ENCODE data around the gene GSG1L. TPM values are rescaled to one million over a fixed set of nuclear protein-coding genes. Genes with fewer than 3 reads are reported as not detected.

GSG1L gene
- total and polyA plus RNA-seq, 9 of the 15 experiments (the other 6 are each of a cell fraction or from before 2014, with no cell fraction given): not detected

GRCh38 chr16:27978876-27979275 lies 84.6 kb downstream of the GSG1L start (continued):
- TF ChIP-seq ZNF512 (tag; IDR thresholded peaks at IDR 0.05) (no peak), E2F1 (CRISPR knock-in tag; IDR thresholded peaks at IDR 0.05) (no peak), BCL6 (CRISPR knock-in tag; IDR thresholded peaks at IDR 0.05) (no peak), ZNF696 (CRISPR knock-in tag; conservative IDR thresholded peaks at IDR 0.05) (no peak), SNIP1 (IDR thresholded peaks at IDR 0.05; ENCODE audit: low read depth) (no peak)

GRCh38 chr16:27977966-27978365 lies 85.5 kb downstream of the GSG1L start:
- Histone ChIP-seq H3K79me2 (ENCODE audit: control insufficient read depth, insufficient read depth, low read length) (no peaks in the 10 kb centered on the region), H3K36me3 (ENCODE audit: control insufficient read depth, insufficient read depth, low read length) (no peaks in the 10 kb centered on the region), H3K27me3 (ENCODE audit: control insufficient read depth in 2 of 2, insufficient read depth in 2 of 2, low read length in 2 of 2) (peaks cover 0 to 7% of the 10 kb centered on the region in 2 experiments; a peak in 2 of 5 replicates), H2AFZ (ENCODE audit: low read depth, low read length) (no peak overlapping the region), H3K9me1 (ENCODE audit: control insufficient read depth, insufficient read depth, low read length) (no peaks in the 10 kb centered on the region), H3K9ac (ENCODE audit: insufficient read depth in 1 of 2, low read depth in 2 of 2, low read length in 2 of 2) (no peak overlapping the region), H3K4me2 (ENCODE audit: insufficient read depth, low read length) (no peak overlapping the region), H3K9me3 (replicated peaks; ENCODE audit: control insufficient read depth, insufficient read depth, low read depth, low read length) (no peaks in the 10 kb centered on the region), H3K4me1 (replicated peaks in 1 of 2; ENCODE audit: control insufficient read depth in 2 of 2, insufficient read depth in 2 of 2, low read length in 2 of 2) (no peaks in the 10 kb centered on the region), H4K20me1 (replicated peaks; ENCODE audit: control insufficient read depth, insufficient read depth, low read length) (no peaks in the 10 kb centered on the region), H3K4me3 (no peak overlapping the region), H3K27ac (ENCODE audit: extremely low read depth, low read depth, low read length) (no peak overlapping the region)
- intact Hi-C loops (cut with micrococcal nuclease) (loop anchor here (10.0 kb wide), 1 partner anchor 333 kb away; no protein-coding TSS in a partner anchor), in situ Hi-C loops (cut with MboI) (no loop called here)
- CTCF ChIA-PET (ENCODE audit: low intra/inter-chr PET ratio): no interaction called here
- POLR2A ChIA-PET: interaction anchor here (0.6 to 0.8 kb wide), 2 partner anchors 12 to 20 kb away, joined by 3 read pairs; no protein-coding TSS in a partner anchor
- ATAC-seq (no peak), DNase-seq (ENCODE audit: extremely low read depth in 1 of 4, low spot score in 3 of 4) (no peak), FAIRE-seq (no peak)
- BruUV-seq (replicated peaks): no TSS peak
- TF ChIP-seq TRIM25 (IDR thresholded peaks at IDR 0.05; ENCODE audit: borderline replicate concordance): no peak
- WGBS (ENCODE audit: insufficient coverage, low coverage, missing lambda C conversion rate): 1% methylated on average over 7 of the region's 7 CpGs

All from K562 (cell line).